Tibial nerve (tissue), 4 donors: ENCODE measurements around the gene GFRA4.

Experiments used
- EP300 ChIP-seq, 2 donors: sonication (generic); formaldehyde crosslinking; IDR thresholded peaks; one replicate each; pipeline ENCODE4 v1.6.1; 2017; ENCODE audit warnings: antibody characterized with exemption in 2 of 2, mild to moderate bottlenecking in 1 of 2
- POLR2A ChIP-seq, 2 donors: fragments of 450-650 bp; IDR thresholded peaks; one replicate each; pipeline ENCODE4 v1.6.1; 2017; ENCODE audit warnings: antibody characterized with exemption in 2 of 2, mild to moderate bottlenecking in 2 of 2, moderate library complexity in 2 of 2
- TF ChIP-seq, protein P1 (sequence below), 5 experiments: fragments of 200-600 bp in 3 of 5; fragments of 450-650 bp in 2 of 5; sonication (generic) in 3 of 5; IDR thresholded peaks; one replicate each; pipeline ENCODE4 v1.5.1; 2016 to 2019; ENCODE audit warnings: antibody characterized with exemption in 5 of 5, mild to moderate bottlenecking in 3 of 5, moderate library complexity in 2 of 5

- TF ChIP-seq EP300 (IDR thresholded peaks at IDR 0.05) (no peak), POLR2A (IDR thresholded peaks at IDR 0.05) (peak in 1 of 2 donors; percentile 13)
- TF ChIP-seq, protein P1, sequence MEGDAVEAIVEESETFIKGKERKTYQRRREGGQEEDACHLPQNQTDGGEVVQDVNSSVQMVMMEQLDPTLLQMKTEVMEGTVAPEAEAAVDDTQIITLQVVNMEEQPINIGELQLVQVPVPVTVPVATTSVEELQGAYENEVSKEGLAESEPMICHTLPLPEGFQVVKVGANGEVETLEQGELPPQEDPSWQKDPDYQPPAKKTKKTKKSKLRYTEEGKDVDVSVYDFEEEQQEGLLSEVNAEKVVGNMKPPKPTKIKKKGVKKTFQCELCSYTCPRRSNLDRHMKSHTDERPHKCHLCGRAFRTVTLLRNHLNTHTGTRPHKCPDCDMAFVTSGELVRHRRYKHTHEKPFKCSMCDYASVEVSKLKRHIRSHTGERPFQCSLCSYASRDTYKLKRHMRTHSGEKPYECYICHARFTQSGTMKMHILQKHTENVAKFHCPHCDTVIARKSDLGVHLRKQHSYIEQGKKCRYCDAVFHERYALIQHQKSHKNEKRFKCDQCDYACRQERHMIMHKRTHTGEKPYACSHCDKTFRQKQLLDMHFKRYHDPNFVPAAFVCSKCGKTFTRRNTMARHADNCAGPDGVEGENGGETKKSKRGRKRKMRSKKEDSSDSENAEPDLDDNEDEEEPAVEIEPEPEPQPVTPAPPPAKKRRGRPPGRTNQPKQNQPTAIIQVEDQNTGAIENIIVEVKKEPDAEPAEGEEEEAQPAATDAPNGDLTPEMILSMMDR (IDR thresholded peaks at IDR 0.05): no peak
Observed at GRCh38 chr20:3679749-3680700, 16.8 kb upstream of the GFRA4 start.
